ENCODE results near the gene PEX1. TPM values are rescaled to one million over a fixed set of nuclear protein-coding genes. Genes with fewer than 3 reads are reported as not detected.

PEX1 gene
- polyA plus RNA-seq, 3 donors: 2.8 to 10.8 (median 2.9) TPM

- no peak overlapping the region for H3K4me3 ChIP-seq (replicated peaks in 1 of 3; ENCODE audit: low read depth in 2 of 3, low read length in 3 of 3)
- no peaks in the 10 kb centered on the region for H3K79me2 ChIP-seq (ENCODE audit: insufficient read depth, low read length)
- no peak overlapping the region for H3K9ac ChIP-seq (ENCODE audit: insufficient read depth, low read length, poor library complexity, severe bottlenecking)
- peaks cover 16 to 17% of the 10 kb centered on the region in 2 donors for H3K36me3 Mint-ChIP-seq
- no peaks in the 10 kb centered on the region for H3K9me3 Mint-ChIP-seq
- TF ChIP-seq, protein P1, sequence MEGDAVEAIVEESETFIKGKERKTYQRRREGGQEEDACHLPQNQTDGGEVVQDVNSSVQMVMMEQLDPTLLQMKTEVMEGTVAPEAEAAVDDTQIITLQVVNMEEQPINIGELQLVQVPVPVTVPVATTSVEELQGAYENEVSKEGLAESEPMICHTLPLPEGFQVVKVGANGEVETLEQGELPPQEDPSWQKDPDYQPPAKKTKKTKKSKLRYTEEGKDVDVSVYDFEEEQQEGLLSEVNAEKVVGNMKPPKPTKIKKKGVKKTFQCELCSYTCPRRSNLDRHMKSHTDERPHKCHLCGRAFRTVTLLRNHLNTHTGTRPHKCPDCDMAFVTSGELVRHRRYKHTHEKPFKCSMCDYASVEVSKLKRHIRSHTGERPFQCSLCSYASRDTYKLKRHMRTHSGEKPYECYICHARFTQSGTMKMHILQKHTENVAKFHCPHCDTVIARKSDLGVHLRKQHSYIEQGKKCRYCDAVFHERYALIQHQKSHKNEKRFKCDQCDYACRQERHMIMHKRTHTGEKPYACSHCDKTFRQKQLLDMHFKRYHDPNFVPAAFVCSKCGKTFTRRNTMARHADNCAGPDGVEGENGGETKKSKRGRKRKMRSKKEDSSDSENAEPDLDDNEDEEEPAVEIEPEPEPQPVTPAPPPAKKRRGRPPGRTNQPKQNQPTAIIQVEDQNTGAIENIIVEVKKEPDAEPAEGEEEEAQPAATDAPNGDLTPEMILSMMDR (IDR thresholded peaks at IDR 0.05): no peak
- no peaks in the 10 kb centered on the region for H3K9me3 ChIP-seq (replicated peaks in 1 of 2; ENCODE audit: control insufficient read depth in 1 of 2, insufficient read depth in 1 of 2, low read length in 2 of 2)
- no CpG with 5 or more reads among the region's 1 CpG for WGBS (ENCODE audit: insufficient coverage)
- no peak overlapping the region for H3K4me2 ChIP-seq (replicated peaks; ENCODE audit: extremely low read depth, low read length, poor library complexity, severe bottlenecking)
- H3K4me3 Mint-ChIP-seq: no peak overlapping the region
- no peak overlapping the region for H3K27ac ChIP-seq (ENCODE audit: low read depth in 1 of 2, low read length in 2 of 2)
- peaks cover 9 to 20% of the 10 kb centered on the region in 2 donors for H3K36me3 ChIP-seq (replicated peaks in 1 of 2; ENCODE audit: control insufficient read depth in 1 of 2, insufficient read depth in 2 of 2, low read length in 2 of 2)
- H3K27ac Mint-ChIP-seq: peak overlapping the region in 2 of 7 donors; percentile 35 to 66
- intact Hi-C loops (cut with micrococcal nuclease): loop anchor here (10.0 kb wide), 2 partner anchors 275 to 705 kb away; partner anchors contain the start of genes ANKIB1 (in 1 of the 2), HEPACAM2 (in 1 of the 2) and KRIT1 (in 1 of the 2)
- no peaks in the 10 kb centered on the region for H3K27me3 ChIP-seq (ENCODE audit: control insufficient read depth in 2 of 2, insufficient read depth in 2 of 2, low read length in 2 of 2)
- DNase-seq: no peak
- H3K4me1 Mint-ChIP-seq: peaks cover 3% of the 10 kb centered on the region
- no peaks in the 10 kb centered on the region for H3K4me1 ChIP-seq (ENCODE audit: control insufficient read depth in 1 of 2, insufficient read depth in 2 of 2, low read length in 2 of 2)
- no peaks in the 10 kb centered on the region for H4K20me1 ChIP-seq (ENCODE audit: insufficient read depth, low read length)
- H2AFZ ChIP-seq (ENCODE audit: insufficient read depth, low read depth, low read length, poor library complexity, severe bottlenecking): peak overlapping the region; percentile 45
- no peaks in the 10 kb centered on the region for H3K27me3 Mint-ChIP-seq (ENCODE audit: low read depth in 3 of 3)
These were observed 8.3 kb downstream of the PEX1 start for GRCh38 chr7:92520024-92520423.

DNA sequence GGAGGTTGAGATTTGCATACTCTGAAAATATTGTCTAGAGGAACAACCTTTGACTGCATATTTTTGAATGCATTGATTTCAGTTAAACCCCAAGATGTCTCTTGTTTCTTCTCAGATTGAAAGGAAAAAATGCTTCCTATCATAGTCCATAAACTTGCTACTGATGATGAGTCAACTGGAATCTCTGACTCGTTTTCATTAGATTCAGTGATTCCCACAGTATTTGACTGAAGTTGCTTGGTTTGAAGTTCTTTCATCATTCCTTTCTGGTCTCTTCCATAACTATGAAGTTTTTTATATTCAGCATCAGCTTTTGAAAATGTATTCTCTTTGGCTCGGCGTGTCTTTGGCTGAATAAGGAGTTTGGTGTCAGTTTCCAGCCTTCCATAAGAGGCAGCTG lies 10.7 kb downstream of the PEX1 start:
- Histone ChIP-seq H3K79me2 (ENCODE audit: insufficient read depth, low read length) (no peaks in the 10 kb centered on the region), H3K27me3 (ENCODE audit: control insufficient read depth in 2 of 2, insufficient read depth in 2 of 2, low read length in 2 of 2) (no peaks in the 10 kb centered on the region), H3K9ac (ENCODE audit: insufficient read depth, low read length, poor library complexity, severe bottlenecking) (no peak overlapping the region), H4K20me1 (ENCODE audit: insufficient read depth, low read length) (no peaks in the 10 kb centered on the region), H3K27ac (ENCODE audit: low read depth in 1 of 2, low read length in 2 of 2) (no peak overlapping the region), H3K4me2 (replicated peaks; ENCODE audit: extremely low read depth, low read length, poor library complexity, severe bottlenecking) (no peak overlapping the region), H3K36me3 (replicated peaks in 1 of 2; ENCODE audit: control insufficient read depth in 1 of 2, insufficient read depth in 2 of 2, low read length in 2 of 2) (peaks cover 9 to 25% of the 10 kb centered on the region in 2 donors), H2AFZ (ENCODE audit: insufficient read depth, low read depth, low read length, poor library complexity, severe bottlenecking) (no peak overlapping the region), H3K9me3 (replicated peaks in 1 of 2; ENCODE audit: control insufficient read depth in 1 of 2, insufficient read depth in 1 of 2, low read length in 2 of 2) (no peaks in the 10 kb centered on the region), H3K4me3 (replicated peaks in 1 of 3; ENCODE audit: low read depth in 2 of 3, low read length in 3 of 3) (no peak overlapping the region), H3K4me1 (ENCODE audit: control insufficient read depth in 1 of 2, insufficient read depth in 2 of 2, low read length in 2 of 2) (no peaks in the 10 kb centered on the region)
- no CpG with 5 or more reads among the region's 3 CpGs for WGBS (ENCODE audit: insufficient coverage)
- Mint-ChIP-seq H3K9me3 (no peaks in the 10 kb centered on the region), H3K4me3 (no peak overlapping the region), H3K27ac (no peak overlapping the region), H3K4me1 (peaks cover 3% of the 10 kb centered on the region), H3K36me3 (peaks cover 18 to 26% of the 10 kb centered on the region in 2 donors), H3K27me3 (ENCODE audit: low read depth in 3 of 3) (no peaks in the 10 kb centered on the region)
- intact Hi-C loops (cut with micrococcal nuclease): no loop called here
- TF ChIP-seq, protein P1 (IDR thresholded peaks at IDR 0.05): no peak
- DNase-seq: no peak

All from CD14-positive monocyte (primary cell).